Measurements from ENCODE around the gene FXYD1.

The FXYD1 gene

DNA sequence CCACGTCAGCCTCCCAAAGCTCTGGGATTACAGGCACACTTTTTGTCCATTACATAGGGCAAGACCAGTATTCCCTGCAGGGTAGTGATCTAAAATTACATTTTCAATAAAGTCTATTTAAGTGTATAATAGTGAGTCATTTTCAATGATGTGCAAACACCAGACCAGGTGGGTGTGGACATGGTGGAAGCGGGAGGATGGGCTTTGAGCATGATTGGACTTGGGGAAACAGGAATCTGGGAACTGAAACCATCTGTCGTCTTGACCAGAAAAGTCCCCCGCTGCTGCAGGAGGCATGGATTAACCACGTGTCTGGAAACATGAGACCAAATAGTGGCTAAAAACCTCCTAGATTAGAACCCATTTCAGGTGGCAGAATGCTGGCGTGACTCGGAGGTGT, 18.1 kb upstream of the FXYD1 start:
- DNase-seq (ENCODE audit: low read depth, low spot score): peak; percentile 59
- no peak overlapping the region for H3K4me3 ChIP-seq (ENCODE audit: low read depth, low read length)
- TF ChIP-seq, protein P1, sequence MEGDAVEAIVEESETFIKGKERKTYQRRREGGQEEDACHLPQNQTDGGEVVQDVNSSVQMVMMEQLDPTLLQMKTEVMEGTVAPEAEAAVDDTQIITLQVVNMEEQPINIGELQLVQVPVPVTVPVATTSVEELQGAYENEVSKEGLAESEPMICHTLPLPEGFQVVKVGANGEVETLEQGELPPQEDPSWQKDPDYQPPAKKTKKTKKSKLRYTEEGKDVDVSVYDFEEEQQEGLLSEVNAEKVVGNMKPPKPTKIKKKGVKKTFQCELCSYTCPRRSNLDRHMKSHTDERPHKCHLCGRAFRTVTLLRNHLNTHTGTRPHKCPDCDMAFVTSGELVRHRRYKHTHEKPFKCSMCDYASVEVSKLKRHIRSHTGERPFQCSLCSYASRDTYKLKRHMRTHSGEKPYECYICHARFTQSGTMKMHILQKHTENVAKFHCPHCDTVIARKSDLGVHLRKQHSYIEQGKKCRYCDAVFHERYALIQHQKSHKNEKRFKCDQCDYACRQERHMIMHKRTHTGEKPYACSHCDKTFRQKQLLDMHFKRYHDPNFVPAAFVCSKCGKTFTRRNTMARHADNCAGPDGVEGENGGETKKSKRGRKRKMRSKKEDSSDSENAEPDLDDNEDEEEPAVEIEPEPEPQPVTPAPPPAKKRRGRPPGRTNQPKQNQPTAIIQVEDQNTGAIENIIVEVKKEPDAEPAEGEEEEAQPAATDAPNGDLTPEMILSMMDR (IDR thresholded peaks at IDR 0.05; ENCODE audit: low read depth, low read length): no peak
- in situ Hi-C loops (cut with HindIII; ENCODE audit: low sequenced_read_pairs): no loop called here

DNA sequence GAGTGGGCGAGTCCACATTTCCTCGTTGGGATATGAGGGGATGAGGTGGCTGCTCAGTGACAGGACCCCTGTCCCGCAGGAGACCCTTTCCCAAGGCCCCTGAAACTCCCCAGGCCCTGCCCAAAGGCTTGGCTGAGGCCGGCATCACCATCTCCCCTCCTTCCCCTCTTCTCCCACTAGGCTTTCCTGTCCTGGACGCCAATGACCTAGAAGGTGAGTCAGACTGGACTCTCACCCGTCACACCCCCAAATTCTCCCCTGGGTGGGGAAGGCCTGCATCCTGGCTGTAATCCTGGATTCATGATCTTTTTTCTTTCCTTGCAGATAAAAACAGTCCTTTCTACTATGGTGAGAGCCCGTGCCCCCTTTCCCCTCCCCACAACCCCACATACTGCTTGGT, 17.7 kb upstream of the FXYD1 start:
- TF ChIP-seq, protein P1 (IDR thresholded peaks at IDR 0.05; ENCODE audit: low read depth, low read length): no peak
- in situ Hi-C loops (cut with HindIII; ENCODE audit: low sequenced_read_pairs): no loop called here
- no peak for DNase-seq (ENCODE audit: low read depth, low spot score)
- H3K4me3 ChIP-seq (ENCODE audit: low read depth, low read length): no peak overlapping the region

DNA sequence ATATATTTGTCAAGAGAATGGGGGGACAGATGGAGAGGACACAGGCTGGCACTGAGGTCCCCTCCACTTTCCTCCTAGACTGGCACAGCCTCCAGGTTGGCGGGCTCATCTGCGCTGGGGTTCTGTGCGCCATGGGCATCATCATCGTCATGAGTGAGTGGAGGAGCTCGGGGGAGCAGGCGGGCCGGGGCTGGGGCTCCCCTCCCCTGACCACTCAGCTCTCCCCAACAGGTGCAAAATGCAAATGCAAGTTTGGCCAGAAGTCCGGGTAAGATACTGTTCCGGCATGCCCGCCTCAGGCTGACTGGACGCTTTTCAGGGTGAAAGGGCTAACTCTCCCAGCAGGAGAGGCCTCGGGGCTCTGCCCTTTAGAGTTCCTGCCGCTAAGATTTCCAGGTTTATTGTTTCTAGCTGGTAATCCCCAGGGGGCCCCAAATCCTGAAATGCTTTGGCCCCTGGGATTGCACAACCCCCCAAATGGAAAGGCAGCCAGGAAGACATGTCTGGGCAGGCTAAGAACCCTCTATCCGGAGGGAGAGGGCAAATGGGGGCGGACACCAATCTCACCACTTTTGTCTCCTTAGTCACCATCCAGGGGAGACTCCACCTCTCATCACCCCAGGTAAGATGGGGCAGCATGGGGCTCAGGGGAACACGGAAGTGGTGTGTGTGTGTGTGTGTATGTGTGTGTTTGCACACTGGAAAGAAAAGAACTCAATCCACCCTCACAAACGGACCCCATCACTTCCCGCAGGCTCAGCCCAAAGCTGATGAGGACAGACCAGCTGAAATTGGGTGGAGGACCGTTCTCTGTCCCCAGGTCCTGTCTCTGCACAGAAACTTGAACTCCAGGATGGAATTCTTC, 15.7 kb upstream of the FXYD1 start:
- DNase-seq (ENCODE audit: low read depth, low spot score): no peak
- in situ Hi-C loops (cut with HindIII; ENCODE audit: low sequenced_read_pairs): no loop called here
- TF ChIP-seq, protein P1 (IDR thresholded peaks at IDR 0.05; ENCODE audit: low read depth, low read length): no peak
- no peak overlapping the region for H3K4me3 ChIP-seq (ENCODE audit: low read depth, low read length)

DNA sequence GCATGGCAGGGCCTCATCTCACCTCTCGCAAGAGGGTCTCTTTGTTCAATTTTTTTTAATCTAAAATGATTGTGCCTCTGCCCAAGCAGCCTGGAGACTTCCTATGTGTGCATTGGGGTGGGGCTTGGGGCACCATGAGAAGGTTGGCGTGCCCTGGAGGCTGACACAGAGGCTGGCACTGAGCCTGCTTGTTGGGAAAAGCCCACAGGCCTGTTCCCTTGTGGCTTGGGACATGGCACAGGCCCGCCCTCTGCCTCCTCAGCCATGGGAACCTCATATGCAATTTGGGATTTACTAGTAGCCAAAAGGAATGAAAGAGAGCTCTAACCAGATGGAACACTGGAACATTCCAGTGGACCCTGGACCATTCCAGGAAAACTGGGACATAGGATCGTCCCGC, 15.1 kb upstream of the FXYD1 start:
- in situ Hi-C loops (cut with HindIII; ENCODE audit: low sequenced_read_pairs): no loop called here
- no peak for DNase-seq (ENCODE audit: low read depth, low spot score)
- TF ChIP-seq, protein P1 (IDR thresholded peaks at IDR 0.05; ENCODE audit: low read depth, low read length): no peak
- H3K4me3 ChIP-seq (ENCODE audit: low read depth, low read length): no peak overlapping the region

DNA sequence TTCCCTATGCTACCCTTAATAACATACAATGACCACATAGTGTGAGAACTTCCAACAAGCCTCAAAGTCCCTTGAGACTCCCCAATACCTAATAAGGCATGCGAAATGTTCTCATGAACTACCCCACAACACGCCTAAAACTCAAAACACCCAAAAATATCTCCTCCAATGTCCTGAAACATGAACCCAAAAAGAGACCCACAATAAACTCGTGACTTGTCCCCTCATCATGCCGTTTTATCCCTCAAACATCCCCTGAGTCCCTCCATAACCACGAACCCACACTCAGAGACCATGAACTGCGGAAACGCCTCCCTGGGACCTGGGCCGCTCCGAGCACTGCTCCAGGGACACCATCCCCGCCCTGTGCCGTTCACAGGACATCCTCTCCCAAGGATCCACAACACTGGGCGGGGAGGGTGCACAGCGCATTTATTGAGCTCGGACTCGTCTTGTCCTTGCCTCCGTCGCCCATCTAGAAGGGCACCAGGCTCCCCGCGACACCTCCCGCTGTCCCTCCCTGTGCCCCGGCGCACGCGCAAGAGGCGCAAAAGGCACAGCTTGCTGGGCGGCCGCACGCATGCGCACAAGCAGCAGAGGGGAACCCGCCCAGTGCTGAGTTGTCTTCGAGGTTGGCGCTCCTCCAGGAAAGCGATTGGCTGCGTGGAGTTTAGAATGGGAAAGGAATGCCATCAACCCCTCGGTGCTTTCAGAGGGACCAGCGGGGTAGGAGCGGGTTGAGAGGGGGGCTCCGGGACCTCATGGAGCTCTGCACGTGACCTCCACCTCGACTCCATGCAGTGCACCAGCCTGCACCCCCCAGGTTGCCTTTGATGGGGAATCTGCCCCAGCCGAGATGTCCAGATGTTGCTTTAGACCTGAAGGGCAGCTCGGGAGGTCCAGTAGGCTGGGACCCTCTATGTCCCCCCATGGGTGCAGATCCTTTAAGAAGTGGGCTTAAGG, 14.2 kb upstream of the FXYD1 start:
- H3K4me3 ChIP-seq (ENCODE audit: low read depth, low read length): peak overlapping the region; percentile 62
- TF ChIP-seq, protein P1 (IDR thresholded peaks at IDR 0.05; ENCODE audit: low read depth, low read length): no peak
- DNase-seq (ENCODE audit: low read depth, low spot score): peak; percentile 88
- in situ Hi-C loops (cut with HindIII; ENCODE audit: low sequenced_read_pairs): no loop called here

DNA sequence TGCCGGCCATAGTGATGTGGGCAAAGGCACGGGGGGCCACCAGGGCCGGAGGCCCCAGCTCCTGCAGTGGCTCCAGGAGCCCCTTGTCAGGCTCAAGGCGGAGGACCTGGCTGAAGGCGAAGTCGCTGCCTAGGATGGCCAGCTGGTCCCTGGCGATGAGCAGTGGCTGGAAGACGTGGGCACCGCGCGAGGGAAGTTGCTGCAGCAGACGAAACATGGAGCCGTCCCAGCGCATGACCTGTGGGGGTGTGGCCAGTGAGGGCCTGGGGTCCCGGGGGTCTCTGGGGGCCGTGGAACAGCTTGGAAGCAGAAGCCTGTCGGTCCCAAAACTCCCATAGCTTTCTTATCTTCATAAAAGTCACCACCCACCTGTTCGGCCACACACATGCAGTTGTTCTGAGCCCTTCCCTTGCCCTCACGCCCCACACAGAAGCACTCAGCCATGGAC, 13.3 kb upstream of the FXYD1 start:
- DNase-seq (ENCODE audit: low read depth, low spot score): no peak
- no peak overlapping the region for H3K4me3 ChIP-seq (ENCODE audit: low read depth, low read length)
- in situ Hi-C loops (cut with HindIII; ENCODE audit: low sequenced_read_pairs): no loop called here
- TF ChIP-seq, protein P1 (IDR thresholded peaks at IDR 0.05; ENCODE audit: low read depth, low read length): no peak

All from astrocyte of the spinal cord (primary cell).